Measurements from ENCODE around the gene SLC16A3.

DNA sequence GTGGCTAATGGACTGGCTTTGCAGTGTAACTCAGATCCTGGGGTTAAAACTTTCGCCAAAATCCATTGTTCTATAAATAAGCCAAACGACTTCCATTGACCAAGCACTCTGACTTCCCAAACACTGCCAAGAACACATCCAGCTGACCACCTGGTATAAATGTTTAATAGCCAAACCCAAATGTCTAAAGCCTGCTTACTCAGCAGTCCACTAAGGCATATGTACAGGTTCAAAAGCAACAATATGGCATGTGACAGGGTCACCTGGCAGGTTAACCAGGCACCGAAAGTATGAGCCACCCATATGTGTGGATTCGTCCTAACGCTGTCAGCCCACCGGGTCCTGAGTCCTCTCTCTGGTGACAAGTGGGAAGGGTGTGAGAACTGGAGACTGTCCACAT is 42.6 kb downstream of the SLC16A3 start:
- TF ChIP-seq ZNF140 (CRISPR knock-in tag; IDR thresholded peaks at IDR 0.05): no peak
- TF ChIP-seq NR2C2 (CRISPR knock-in tag; IDR thresholded peaks at IDR 0.05): no peak
- no peak for TF ChIP-seq NR2C2 (tag; IDR thresholded peaks at IDR 0.05)
- TF ChIP-seq EZH2 (IDR thresholded peaks at IDR 0.05; ENCODE audit: borderline replicate concordance, low read depth, low read length): no peak
- TF ChIP-seq, protein P1, sequence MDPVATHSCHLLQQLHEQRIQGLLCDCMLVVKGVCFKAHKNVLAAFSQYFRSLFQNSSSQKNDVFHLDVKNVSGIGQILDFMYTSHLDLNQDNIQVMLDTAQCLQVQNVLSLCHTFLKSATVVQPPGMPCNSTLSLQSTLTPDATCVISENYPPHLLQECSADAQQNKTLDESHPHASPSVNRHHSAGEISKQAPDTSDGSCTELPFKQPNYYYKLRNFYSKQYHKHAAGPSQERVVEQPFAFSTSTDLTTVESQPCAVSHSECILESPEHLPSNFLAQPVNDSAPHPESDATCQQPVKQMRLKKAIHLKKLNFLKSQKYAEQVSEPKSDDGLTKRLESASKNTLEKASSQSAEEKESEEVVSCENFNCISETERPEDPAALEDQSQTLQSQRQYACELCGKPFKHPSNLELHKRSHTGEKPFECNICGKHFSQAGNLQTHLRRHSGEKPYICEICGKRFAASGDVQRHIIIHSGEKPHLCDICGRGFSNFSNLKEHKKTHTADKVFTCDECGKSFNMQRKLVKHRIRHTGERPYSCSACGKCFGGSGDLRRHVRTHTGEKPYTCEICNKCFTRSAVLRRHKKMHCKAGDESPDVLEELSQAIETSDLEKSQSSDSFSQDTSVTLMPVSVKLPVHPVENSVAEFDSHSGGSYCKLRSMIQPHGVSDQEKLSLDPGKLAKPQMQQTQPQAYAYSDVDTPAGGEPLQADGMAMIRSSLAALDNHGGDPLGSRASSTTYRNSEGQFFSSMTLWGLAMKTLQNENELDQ (CRISPR knock-in tag; IDR thresholded peaks at IDR 0.05; ENCODE audit: borderline replicate concordance): no peak
- TF ChIP-seq, protein P2, sequence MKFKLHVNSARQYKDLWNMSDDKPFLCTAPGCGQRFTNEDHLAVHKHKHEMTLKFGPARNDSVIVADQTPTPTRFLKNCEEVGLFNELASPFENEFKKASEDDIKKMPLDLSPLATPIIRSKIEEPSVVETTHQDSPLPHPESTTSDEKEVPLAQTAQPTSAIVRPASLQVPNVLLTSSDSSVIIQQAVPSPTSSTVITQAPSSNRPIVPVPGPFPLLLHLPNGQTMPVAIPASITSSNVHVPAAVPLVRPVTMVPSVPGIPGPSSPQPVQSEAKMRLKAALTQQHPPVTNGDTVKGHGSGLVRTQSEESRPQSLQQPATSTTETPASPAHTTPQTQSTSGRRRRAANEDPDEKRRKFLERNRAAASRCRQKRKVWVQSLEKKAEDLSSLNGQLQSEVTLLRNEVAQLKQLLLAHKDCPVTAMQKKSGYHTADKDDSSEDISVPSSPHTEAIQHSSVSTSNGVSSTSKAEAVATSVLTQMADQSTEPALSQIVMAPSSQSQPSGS (CRISPR knock-in tag; IDR thresholded peaks at IDR 0.05): no peak
- no peak for TF ChIP-seq SP1 (CRISPR knock-in tag; IDR thresholded peaks at IDR 0.05)
- TF ChIP-seq XRCC3 (IDR thresholded peaks at IDR 0.05): no peak
- no peak for TF ChIP-seq NFIC (IDR thresholded peaks at IDR 0.05)
- no peak for TF ChIP-seq GABPB1 (CRISPR knock-in tag; IDR thresholded peaks at IDR 0.05)
- TF ChIP-seq, protein P3, sequence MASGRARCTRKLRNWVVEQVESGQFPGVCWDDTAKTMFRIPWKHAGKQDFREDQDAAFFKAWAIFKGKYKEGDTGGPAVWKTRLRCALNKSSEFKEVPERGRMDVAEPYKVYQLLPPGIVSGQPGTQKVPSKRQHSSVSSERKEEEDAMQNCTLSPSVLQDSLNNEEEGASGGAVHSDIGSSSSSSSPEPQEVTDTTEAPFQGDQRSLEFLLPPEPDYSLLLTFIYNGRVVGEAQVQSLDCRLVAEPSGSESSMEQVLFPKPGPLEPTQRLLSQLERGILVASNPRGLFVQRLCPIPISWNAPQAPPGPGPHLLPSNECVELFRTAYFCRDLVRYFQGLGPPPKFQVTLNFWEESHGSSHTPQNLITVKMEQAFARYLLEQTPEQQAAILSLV (tag; IDR thresholded peaks at IDR 0.05): no peak
- TF ChIP-seq, protein P4, sequence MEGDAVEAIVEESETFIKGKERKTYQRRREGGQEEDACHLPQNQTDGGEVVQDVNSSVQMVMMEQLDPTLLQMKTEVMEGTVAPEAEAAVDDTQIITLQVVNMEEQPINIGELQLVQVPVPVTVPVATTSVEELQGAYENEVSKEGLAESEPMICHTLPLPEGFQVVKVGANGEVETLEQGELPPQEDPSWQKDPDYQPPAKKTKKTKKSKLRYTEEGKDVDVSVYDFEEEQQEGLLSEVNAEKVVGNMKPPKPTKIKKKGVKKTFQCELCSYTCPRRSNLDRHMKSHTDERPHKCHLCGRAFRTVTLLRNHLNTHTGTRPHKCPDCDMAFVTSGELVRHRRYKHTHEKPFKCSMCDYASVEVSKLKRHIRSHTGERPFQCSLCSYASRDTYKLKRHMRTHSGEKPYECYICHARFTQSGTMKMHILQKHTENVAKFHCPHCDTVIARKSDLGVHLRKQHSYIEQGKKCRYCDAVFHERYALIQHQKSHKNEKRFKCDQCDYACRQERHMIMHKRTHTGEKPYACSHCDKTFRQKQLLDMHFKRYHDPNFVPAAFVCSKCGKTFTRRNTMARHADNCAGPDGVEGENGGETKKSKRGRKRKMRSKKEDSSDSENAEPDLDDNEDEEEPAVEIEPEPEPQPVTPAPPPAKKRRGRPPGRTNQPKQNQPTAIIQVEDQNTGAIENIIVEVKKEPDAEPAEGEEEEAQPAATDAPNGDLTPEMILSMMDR (IDR thresholded peaks at IDR 0.05 in 2 of 3, conservative IDR thresholded peaks at IDR 0.05 in 1 of 3; ENCODE audit: insufficient read depth in 2 of 3, low read depth in 1 of 3, low read length in 3 of 3): no peak
- TF ChIP-seq, protein P5, sequence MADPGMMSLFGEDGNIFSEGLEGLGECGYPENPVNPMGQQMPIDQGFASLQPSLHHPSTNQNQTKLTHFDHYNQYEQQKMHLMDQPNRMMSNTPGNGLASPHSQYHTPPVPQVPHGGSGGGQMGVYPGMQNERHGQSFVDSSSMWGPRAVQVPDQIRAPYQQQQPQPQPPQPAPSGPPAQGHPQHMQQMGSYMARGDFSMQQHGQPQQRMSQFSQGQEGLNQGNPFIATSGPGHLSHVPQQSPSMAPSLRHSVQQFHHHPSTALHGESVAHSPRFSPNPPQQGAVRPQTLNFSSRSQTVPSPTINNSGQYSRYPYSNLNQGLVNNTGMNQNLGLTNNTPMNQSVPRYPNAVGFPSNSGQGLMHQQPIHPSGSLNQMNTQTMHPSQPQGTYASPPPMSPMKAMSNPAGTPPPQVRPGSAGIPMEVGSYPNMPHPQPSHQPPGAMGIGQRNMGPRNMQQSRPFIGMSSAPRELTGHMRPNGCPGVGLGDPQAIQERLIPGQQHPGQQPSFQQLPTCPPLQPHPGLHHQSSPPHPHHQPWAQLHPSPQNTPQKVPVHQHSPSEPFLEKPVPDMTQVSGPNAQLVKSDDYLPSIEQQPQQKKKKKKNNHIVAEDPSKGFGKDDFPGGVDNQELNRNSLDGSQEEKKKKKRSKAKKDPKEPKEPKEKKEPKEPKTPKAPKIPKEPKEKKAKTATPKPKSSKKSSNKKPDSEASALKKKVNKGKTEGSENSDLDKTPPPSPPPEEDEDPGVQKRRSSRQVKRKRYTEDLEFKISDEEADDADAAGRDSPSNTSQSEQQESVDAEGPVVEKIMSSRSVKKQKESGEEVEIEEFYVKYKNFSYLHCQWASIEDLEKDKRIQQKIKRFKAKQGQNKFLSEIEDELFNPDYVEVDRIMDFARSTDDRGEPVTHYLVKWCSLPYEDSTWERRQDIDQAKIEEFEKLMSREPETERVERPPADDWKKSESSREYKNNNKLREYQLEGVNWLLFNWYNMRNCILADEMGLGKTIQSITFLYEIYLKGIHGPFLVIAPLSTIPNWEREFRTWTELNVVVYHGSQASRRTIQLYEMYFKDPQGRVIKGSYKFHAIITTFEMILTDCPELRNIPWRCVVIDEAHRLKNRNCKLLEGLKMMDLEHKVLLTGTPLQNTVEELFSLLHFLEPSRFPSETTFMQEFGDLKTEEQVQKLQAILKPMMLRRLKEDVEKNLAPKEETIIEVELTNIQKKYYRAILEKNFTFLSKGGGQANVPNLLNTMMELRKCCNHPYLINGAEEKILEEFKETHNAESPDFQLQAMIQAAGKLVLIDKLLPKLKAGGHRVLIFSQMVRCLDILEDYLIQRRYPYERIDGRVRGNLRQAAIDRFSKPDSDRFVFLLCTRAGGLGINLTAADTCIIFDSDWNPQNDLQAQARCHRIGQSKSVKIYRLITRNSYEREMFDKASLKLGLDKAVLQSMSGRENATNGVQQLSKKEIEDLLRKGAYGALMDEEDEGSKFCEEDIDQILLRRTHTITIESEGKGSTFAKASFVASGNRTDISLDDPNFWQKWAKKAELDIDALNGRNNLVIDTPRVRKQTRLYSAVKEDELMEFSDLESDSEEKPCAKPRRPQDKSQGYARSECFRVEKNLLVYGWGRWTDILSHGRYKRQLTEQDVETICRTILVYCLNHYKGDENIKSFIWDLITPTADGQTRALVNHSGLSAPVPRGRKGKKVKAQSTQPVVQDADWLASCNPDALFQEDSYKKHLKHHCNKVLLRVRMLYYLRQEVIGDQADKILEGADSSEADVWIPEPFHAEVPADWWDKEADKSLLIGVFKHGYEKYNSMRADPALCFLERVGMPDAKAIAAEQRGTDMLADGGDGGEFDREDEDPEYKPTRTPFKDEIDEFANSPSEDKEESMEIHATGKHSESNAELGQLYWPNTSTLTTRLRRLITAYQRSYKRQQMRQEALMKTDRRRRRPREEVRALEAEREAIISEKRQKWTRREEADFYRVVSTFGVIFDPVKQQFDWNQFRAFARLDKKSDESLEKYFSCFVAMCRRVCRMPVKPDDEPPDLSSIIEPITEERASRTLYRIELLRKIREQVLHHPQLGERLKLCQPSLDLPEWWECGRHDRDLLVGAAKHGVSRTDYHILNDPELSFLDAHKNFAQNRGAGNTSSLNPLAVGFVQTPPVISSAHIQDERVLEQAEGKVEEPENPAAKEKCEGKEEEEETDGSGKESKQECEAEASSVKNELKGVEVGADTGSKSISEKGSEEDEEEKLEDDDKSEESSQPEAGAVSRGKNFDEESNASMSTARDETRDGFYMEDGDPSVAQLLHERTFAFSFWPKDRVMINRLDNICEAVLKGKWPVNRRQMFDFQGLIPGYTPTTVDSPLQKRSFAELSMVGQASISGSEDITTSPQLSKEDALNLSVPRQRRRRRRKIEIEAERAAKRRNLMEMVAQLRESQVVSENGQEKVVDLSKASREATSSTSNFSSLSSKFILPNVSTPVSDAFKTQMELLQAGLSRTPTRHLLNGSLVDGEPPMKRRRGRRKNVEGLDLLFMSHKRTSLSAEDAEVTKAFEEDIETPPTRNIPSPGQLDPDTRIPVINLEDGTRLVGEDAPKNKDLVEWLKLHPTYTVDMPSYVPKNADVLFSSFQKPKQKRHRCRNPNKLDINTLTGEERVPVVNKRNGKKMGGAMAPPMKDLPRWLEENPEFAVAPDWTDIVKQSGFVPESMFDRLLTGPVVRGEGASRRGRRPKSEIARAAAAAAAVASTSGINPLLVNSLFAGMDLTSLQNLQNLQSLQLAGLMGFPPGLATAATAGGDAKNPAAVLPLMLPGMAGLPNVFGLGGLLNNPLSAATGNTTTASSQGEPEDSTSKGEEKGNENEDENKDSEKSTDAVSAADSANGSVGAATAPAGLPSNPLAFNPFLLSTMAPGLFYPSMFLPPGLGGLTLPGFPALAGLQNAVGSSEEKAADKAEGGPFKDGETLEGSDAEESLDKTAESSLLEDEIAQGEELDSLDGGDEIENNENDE (IDR thresholded peaks at IDR 0.05; ENCODE audit: low read depth, low read length): no peak
- TF ChIP-seq RFX1 (IDR thresholded peaks at IDR 0.05): no peak
- TF ChIP-seq ESRRA (IDR thresholded peaks at IDR 0.05; ENCODE audit: borderline replicate concordance, low read depth): no peak
